T follicular helper cell (primary cell): ENCODE data around the gene CPNE5.
"Not testable (repeated sequence)": the region's sequence is repeated elsewhere in the genome, so short reads cannot be mapped to it uniquely, and the experiment has no call there.

Source experiments
- DNase-seq: peaks from one replicate; pipeline ENCODE4 v3.0.0-alpha.2; 2020; ENCODE audit warnings: low read depth

The CPNE5 gene

DNA sequence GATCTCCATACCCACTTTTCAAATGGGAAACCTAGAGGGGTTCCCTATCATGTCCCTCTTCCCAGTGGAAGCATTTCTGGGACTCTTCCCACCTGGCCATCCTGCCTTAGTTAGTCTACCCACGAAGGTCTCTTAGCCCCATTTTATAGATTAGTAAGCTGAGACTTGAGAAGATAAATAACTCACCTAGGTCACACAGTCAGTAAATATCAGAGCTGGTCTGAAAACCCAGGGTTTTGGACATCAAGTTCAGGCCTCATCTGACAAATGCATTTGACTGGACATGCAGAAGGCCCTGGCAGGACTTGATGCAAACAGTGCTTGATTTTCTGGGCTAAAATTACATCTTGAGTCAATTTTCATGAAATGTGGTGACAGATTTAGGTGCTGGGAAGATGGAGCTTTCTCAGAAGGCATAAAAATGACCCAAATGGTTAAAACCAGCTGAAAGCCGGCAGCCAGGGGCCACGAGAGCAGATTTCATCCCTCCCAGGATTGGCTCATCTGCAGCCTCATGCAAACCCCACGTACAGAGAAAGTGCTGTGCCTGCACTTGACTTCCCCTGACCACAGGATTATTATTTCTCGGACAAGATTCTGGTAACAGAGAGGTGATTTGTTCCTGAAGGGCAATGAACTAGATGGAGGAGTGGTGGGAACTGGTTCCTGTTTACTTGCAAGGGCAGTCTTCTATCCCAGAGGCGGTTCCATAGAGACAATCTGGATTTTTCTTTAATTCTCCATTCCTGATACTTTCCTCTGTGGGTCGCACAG, 23.1 kb downstream of the CPNE5 start:
- no peak for DNase-seq

- DNase-seq, result no peak
Measured at GRCh38 chr6:36814249-36814648, 25.0 kb downstream of the CPNE5 start.

DNA sequence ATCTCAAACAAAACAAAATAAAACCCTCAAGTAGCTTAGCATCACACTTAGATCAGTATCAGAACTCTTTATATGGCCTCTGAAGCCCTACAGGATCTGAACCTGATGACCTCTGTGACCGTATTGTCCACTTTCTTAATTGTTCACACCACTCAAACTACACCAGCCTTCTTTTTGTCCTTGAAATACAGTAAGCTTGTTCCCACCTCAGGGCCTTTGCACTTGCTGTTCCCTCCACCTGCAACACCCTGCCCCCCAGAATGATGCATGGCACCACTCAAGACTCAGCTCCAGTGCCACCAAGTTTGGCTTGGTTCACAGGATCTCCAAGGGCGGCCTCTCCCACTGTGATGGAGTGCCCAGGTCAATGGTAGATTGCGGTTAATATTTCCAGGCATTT, 25.7 kb downstream of the CPNE5 start:
- no peak for DNase-seq

- DNase-seq, result not testable (repeated sequence)
Measured at GRCh38 chr6:36813047-36813446, 26.2 kb downstream of the CPNE5 start.

GRCh38 chr6:36809941-36810803, 29.1 kb downstream of the CPNE5 start:
- DNase-seq, result no peak

- no peak for DNase-seq
Measured at GRCh38 chr6:36809156-36809555, 30.1 kb downstream of the CPNE5 start.

DNA sequence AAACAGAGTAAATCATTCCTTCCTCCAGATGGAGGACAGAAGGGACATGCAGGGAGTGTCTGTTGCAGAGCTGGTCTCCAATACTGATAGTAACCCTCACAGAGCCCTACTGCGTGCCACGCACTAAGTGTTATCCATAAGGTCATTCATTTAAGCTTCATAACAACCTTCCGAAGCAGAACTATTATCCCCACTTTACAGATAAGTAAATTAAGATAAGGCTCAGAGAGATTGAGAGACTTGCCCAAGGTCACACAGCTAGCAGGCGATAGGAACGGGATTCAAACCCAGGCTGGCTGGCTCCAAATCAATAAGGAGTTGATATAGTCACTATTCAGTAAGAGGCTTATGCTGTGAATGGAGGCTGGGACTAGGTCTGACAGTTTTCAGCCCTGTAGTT, 30.6 kb downstream of the CPNE5 start:
- no peak for DNase-seq

DNA sequence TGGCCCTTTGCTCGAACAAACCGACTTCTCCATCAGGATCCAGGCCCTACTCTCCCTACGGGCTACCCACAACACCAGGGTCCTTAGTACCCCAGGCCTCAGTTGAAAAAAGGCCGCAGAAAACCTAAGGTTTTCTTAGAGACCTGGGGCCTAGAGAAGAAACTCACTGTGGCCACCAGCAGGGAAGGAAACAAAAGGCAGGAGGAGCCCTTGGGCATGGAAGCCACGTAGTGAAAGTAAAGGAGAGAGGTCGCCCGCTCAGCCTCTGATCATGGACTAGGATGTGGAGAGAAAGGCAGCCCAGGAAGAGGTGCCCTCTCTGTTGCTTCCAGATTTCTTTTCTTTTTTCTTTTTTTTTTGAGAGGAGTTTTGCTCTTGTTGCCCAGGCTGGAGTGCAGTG, 31.5 kb downstream of the CPNE5 start:
- no peak for DNase-seq

GRCh38 chr6:36807143-36807542, 32.1 kb downstream of the CPNE5 start:
- no peak for DNase-seq

GRCh38 chr6:36805917-36806316, 33.3 kb downstream of the CPNE5 start:
- no peak for DNase-seq

GRCh38 chr6:36805096-36805797, 34.0 kb downstream of the CPNE5 start:
- DNase-seq, result no peak

DNA sequence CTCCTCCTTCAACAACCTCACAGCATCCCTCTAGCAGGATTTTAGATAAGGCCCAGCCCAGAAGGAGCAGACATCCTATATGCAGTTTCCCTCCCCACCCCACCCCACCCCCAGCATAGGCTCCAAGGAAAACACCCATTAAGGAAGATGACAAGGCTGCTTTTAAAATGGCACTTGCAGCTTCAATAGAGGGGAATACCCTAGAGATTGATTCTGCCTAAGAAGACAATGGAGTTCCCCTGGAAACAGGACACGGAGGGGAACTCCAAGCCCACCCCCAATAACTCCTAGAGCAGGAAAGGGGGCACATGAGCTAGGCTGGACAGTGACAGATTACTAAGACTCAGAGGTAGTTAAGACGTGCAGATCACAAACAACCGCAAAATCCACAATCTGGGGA, 34.7 kb downstream of the CPNE5 start:
- DNase-seq, result no peak

DNA sequence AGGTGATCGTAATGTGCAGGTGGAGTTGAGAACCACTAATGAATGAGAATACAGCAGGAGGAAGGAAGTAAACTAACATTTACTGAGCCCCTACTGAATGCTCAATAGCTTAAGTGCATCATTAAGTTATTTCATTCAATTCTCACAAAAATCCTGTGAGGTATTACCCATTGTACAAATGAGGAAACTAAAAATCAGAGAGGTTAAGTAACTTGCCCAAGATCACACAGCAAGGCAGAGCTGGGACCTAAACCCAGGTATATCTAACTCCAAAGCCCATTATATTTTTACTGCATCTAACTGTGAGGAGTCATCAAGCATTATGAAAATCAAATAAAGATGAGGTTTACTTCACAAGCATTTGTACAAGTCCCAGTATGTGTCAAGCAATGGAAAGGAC, 35.3 kb downstream of the CPNE5 start:
- DNase-seq, result no peak

DNA sequence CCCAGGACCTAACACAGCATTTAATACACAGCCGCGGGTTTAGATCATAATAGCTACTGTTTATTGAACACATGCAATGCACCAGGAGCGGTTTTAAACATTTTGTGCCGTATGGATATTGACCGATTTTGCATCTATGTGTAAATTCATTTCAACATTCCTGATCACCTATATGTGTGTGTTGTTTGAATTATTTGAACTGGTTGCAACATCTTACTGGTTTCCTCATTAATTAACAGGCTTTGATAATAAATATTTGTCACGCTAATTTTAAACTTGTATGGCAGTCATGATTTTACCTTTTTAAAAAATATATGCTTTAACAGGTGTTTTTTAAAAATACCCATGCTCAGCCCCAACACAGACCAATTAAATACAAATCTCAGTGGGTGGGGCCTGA, 35.8 kb downstream of the CPNE5 start:
- no peak for DNase-seq

DNA sequence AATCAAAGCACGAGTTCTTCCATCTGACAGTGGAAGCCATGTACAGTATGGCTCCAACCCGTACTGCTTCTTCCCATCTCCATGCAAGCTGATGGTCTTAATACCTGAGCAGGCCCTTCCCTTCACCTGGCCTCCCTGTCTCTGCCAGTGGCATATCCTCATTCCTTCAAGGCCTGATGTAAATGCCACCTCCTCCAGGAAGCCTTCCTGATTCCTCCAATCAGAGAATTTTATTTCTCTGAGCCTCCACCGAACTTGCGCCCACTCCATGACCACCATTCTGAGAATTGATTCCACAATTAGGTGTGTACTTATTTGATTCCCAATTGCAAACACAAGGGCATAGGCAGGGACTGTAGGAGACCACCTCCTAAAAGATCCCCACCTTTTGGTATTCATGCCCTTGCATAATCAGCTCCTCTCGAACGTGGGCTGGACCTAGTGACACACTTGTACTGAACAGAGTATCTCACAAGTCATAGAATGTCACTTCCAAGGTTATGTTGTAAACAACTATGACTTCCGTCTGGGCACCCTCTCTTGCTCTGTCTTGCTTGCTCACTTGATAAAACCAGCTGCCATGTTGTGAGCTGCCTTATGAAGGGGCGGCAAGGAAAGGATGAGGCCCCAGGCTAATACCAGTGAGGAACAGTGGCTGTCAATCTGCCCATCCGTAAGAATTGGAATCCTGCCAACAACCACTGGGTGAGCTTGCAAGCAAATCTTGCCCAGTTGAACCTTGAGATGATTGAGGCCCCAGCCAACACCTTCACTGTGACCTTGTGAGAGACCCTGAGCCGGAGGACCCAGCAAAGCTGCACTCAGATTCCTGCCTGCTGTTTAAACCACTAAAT, 38.8 kb downstream of the CPNE5 start:
- DNase-seq, result no peak

- no peak for DNase-seq
Measured at GRCh38 chr6:36798852-36799251, 40.4 kb downstream of the CPNE5 start.

- DNase-seq, result no peak
Measured at GRCh38 chr6:36797653-36798052, 41.6 kb downstream of the CPNE5 start.

- no peak for DNase-seq
Measured at GRCh38 chr6:36797055-36797454, 42.2 kb downstream of the CPNE5 start.

- no peak for DNase-seq
Measured at GRCh38 chr6:36794713-36795065, 44.6 kb downstream of the CPNE5 start.

DNA sequence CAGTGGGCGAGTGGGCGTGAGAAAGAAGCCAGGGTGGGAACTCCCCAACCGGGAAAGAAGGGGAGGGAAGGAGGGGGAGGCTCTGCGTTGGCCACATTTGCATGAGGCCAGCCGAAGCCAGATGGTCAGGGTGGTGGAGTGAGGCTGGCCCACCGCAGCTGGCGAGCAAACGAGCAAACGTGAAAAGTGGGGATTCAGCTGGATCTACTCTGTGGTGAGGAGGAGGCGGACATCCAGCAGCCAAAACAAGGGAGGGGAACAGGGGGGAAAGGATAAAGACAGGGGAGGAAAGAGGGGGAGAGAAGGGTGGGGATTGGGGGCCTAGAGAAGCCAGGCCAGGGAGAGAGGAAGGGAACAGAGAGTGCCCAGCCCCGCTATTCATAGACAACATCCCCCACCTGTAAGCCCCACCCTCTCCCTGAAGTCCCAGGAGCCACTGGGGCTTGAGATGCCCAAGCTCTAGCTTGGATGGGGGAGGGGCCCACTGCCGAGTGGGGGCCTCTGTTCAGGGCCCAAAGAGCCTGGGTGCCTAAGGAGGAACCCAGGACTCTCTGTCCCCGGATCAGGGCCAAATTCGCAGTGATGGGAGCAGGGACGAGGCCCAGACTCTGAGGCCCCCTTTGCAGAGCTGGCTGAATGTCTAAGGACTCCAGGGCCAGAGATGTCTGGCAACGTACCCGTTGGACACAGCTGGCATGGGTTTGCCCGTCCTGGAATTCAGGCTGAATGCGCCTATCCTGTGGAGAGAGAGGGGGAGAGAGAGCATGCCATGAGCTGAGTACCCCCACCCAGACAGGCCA, 45.1 kb downstream of the CPNE5 start:
- DNase-seq, result no peak
